Fibroblast of villous mesenchyme (primary cell): ENCODE results near the gene CABP7. TPM values are rescaled to one million over a fixed set of nuclear protein-coding genes. Genes with fewer than 3 reads are reported as not detected.
A peak's percentile ranks its signal among the peaks of the same experiment; 100 is the strongest.

Source experiments
- DNase-seq: peaks from one replicate; pipeline ENCODE4 v3.0.0-alpha.2; 2010; ENCODE audit warnings: low read depth
- H3K4me3 ChIP-seq: 2 replicates; pipeline ENCODE4 v1.5.1; 2011; ENCODE audit warnings: low read depth, mild to moderate bottlenecking, low read length
- CTCF ChIP-seq: IDR thresholded peaks from 2 replicates; pipeline ENCODE4 v1.5.1; 2012; ENCODE audit warnings: low read depth, mild to moderate bottlenecking, low read length; ENCODE audit not compliant: insufficient read depth
- total RNA-seq: library from RNA; depleted of rRNA; stranded (reverse); fragments of >200 nt; gene quantifications from 2 replicates; pipeline ENCODE4 v1.2.3, GENCODE V29; 2012

Gene CABP7
- total RNA-seq, 1 donor: not detected

GRCh38 chr22:29742326-29742725 lies 22.5 kb downstream of the CABP7 start:
- H3K4me3 ChIP-seq: no peak overlapping the region
- DNase-seq: no peak
- no peak for TF ChIP-seq CTCF

- DNase-seq: peak; percentile 16
- no peak overlapping the region for H3K4me3 ChIP-seq
- TF ChIP-seq CTCF: no peak
These were observed 25.1 kb downstream of the CABP7 start for GRCh38 chr22:29744902-29745301.

- no peak overlapping the region for H3K4me3 ChIP-seq
- no peak for TF ChIP-seq CTCF
- no peak for DNase-seq
These were observed 28.0 kb downstream of the CABP7 start for GRCh38 chr22:29747832-29748231.

GRCh38 chr22:29748248-29748893 lies 28.6 kb downstream of the CABP7 start:
- no peak for DNase-seq
- TF ChIP-seq CTCF: no peak
- H3K4me3 ChIP-seq: no peak overlapping the region

GRCh38 chr22:29750029-29750428 lies 30.2 kb downstream of the CABP7 start:
- no peak for DNase-seq
- no peak overlapping the region for H3K4me3 ChIP-seq
- TF ChIP-seq CTCF: no peak

GRCh38 chr22:29750559-29751538 lies 31.0 kb downstream of the CABP7 start:
- H3K4me3 ChIP-seq: no peak overlapping the region

More at GRCh38 chr22:29750559-29751538, 31.0 kb downstream of the CABP7 start:
- no peak for TF ChIP-seq CTCF
- DNase-seq: no peak
